Neural progenitor cell (in vitro differentiated cells): ENCODE results near the gene ACO2.

Experiments used
- CTCF ChIP-seq: fragments of 200-600 bp; sonication (generic); IDR thresholded peaks from 2 replicates; pipeline ENCODE4 v1.5.1; 2017; ENCODE audit warnings: antibody characterized with exemption, mild to moderate bottlenecking
- EZH2 ChIP-seq: fragments of 200-600 bp; sonication (generic); IDR thresholded peaks from 2 replicates; pipeline ENCODE4 v1.6.1; 2017; ENCODE audit warnings: antibody characterized with exemption, mild to moderate bottlenecking, moderate library complexity
- EZH2phosphoT487 ChIP-seq: fragments of 200-600 bp; sonication (generic); IDR thresholded peaks from 2 replicates; pipeline ENCODE4 v1.6.1; 2017; ENCODE audit warnings: antibody characterized with exemption

GRCh38 chr22:41485033-41485432 lies 16.1 kb downstream of the ACO2 start:
- TF ChIP-seq CTCF (no peak), EZH2 (no peak), EZH2phosphoT487 (no peak)
